Ammon's horn (tissue), 1 donor: ENCODE data around the gene HIP1.
"Not testable (repeated sequence)": the region's sequence is repeated elsewhere in the genome, so short reads cannot be mapped to it uniquely, and the experiment has no call there.

ENCODE experiments used
- DNase-seq: peaks from one replicate; pipeline ENCODE4 v3.0.0-alpha.2; 2016; ENCODE audit warnings: low spot score

Gene HIP1

GRCh38 chr7:75738604-75738974 lies at the start of gene HIP1:
Gene HIP1 (minus strand): TSS chr7:75738941. CDS start chr7:75738920, 21 bp downstream.
- DNase-seq: peak; percentile 11

GRCh38 chr7:75788154-75788847 lies 49.6 kb upstream of the HIP1 start:
- DNase-seq: not testable (repeated sequence)

GRCh38 chr7:75783058-75783457 lies 44.3 kb upstream of the HIP1 start:
- not testable (repeated sequence) for DNase-seq

- not testable (repeated sequence) for DNase-seq
Measured at GRCh38 chr7:75780647-75781273, 42.0 kb upstream of the HIP1 start.

- DNase-seq: not testable (repeated sequence)
Measured at GRCh38 chr7:75779516-75779915, 40.8 kb upstream of the HIP1 start.

GRCh38 chr7:75779035-75779434 lies 40.3 kb upstream of the HIP1 start:
- not testable (repeated sequence) for DNase-seq

GRCh38 chr7:75776295-75776971 lies 37.7 kb upstream of the HIP1 start:
- DNase-seq: peak; percentile 64

- not testable (repeated sequence) for DNase-seq
Measured at GRCh38 chr7:75773958-75774357, 35.2 kb upstream of the HIP1 start.

- DNase-seq: no peak
Measured at GRCh38 chr7:75772081-75773077, 33.6 kb upstream of the HIP1 start, which contains the start of gene CCL26. Gene CCL26 (minus strand): TSS chr7:75772211. CDS start chr7:75772176, 35 bp downstream.

- DNase-seq: no peak
Measured at GRCh38 chr7:75771224-75771623, 32.5 kb upstream of the HIP1 start.

- peak; percentile 79 for DNase-seq
Measured at GRCh38 chr7:75762350-75762917, 23.7 kb upstream of the HIP1 start.

- DNase-seq: not testable (repeated sequence)
Measured at GRCh38 chr7:75761801-75762200, 23.1 kb upstream of the HIP1 start.

- DNase-seq: no peak
Measured at GRCh38 chr7:75758491-75758890, 19.8 kb upstream of the HIP1 start.

- DNase-seq: no peak
Measured at GRCh38 chr7:75757860-75758259, 19.1 kb upstream of the HIP1 start.

GRCh38 chr7:75756991-75757676 lies 18.4 kb upstream of the HIP1 start:
- peak; percentile 23 for DNase-seq

GRCh38 chr7:75756206-75756990 lies 17.7 kb upstream of the HIP1 start:
- DNase-seq: no peak

GRCh38 chr7:75743455-75743859 lies 4.7 kb upstream of the HIP1 start:
- no peak for DNase-seq

- DNase-seq: peak; percentile 47
Measured at GRCh38 chr7:75740846-75741497, 2.2 kb upstream of the HIP1 start.
